Mesendoderm (in vitro differentiated cells): ENCODE results near the gene EP400.

Source experiments
- DNase-seq: peaks from one replicate; pipeline ENCODE4 v3.0.0; 2013
- H2AK5ac ChIP-seq: 2 replicates; pipeline ENCODE4 v1.6.1; 2013; ENCODE audit warnings: low read length, inconsistent platforms
- H2BK120ac ChIP-seq: 2 replicates; pipeline ENCODE4 v1.6.1; 2013; ENCODE audit warnings: low read depth, mild to moderate bottlenecking, low read length, moderate library complexity, mixed read lengths
- H2BK15ac ChIP-seq: replicated peaks from 2 replicates; pipeline ENCODE4 v1.6.1; 2013; ENCODE audit warnings: low read depth, mild to moderate bottlenecking, moderate library complexity
- H2BK5ac ChIP-seq: 2 replicates; pipeline ENCODE4 v1.6.1; 2013; ENCODE audit warnings: low read length, inconsistent platforms
- H3K18ac ChIP-seq: 2 replicates; pipeline ENCODE4 v1.6.1; 2013; ENCODE audit warnings: mild to moderate bottlenecking, low read length, mixed read lengths
- H3K23ac ChIP-seq: one replicate; pipeline ENCODE4 v1.6.1; 2013; ENCODE audit warnings: low read length
- H3K27ac ChIP-seq: 2 replicates; pipeline ENCODE4 v1.5.1; 2013; ENCODE audit warnings: low read depth, mild to moderate bottlenecking, inconsistent platforms, low read length, moderate library complexity
- H3K27me3 ChIP-seq: 2 replicates; pipeline ENCODE4 v1.6.1; 2013; ENCODE audit warnings: low read length, control low read depth, mild to moderate bottlenecking, inconsistent platforms; ENCODE audit not compliant: insufficient read depth, poor library complexity
- H3K36me3 ChIP-seq: 2 replicates; pipeline ENCODE4 v1.6.1; 2013; ENCODE audit warnings: low read length, inconsistent platforms; ENCODE audit not compliant: control insufficient read depth, insufficient read depth
- H3K4ac ChIP-seq: one replicate; pipeline ENCODE4 v1.6.1; 2013; ENCODE audit warnings: low read depth, mild to moderate bottlenecking, low read length, moderate library complexity
- H3K4me1 ChIP-seq: 2 replicates; pipeline ENCODE4 v1.6.1; 2013; ENCODE audit warnings: low read depth, low read length, inconsistent platforms; ENCODE audit not compliant: control insufficient read depth
- H3K4me2 ChIP-seq: 2 replicates; pipeline ENCODE4 v1.6.1; 2013; ENCODE audit warnings: low read length
- H3K4me3 ChIP-seq: 2 replicates; pipeline ENCODE4 v1.5.1; 2013; ENCODE audit warnings: mild to moderate bottlenecking, low read length
- H3K56ac ChIP-seq: one replicate; pipeline ENCODE4 v1.6.1; 2013; ENCODE audit warnings: low read length
- H3K79me1 ChIP-seq: 2 replicates; pipeline ENCODE4 v1.6.1; 2013; ENCODE audit warnings: low read length, inconsistent platforms
- H3K79me2 ChIP-seq: 2 replicates; pipeline ENCODE4 v1.6.1; 2013; ENCODE audit warnings: mild to moderate bottlenecking, low read length; ENCODE audit not compliant: control insufficient read depth, insufficient read depth
- H3K9ac ChIP-seq: 2 replicates; pipeline ENCODE4 v1.6.1; 2013; ENCODE audit warnings: low read length, inconsistent platforms
- H4K5ac ChIP-seq: one replicate; pipeline ENCODE4 v1.6.1; 2013; ENCODE audit warnings: low read length
- H4K8ac ChIP-seq: one replicate; pipeline ENCODE4 v1.6.1; 2013; ENCODE audit warnings: low read depth, mild to moderate bottlenecking, control low read depth, low read length, moderate library complexity
- WGBS: extraction: QIAGEN DNeasy Blood & Tissue Kit; methylation state at CpG from one replicate; pipeline ENCODE4 v1.1.7; 2013; ENCODE audit warnings: low lambda C conversion rate, missing lambda C conversion rate; ENCODE audit not compliant: insufficient coverage; ENCODE audit errors: extremely low coverage; 5-methylcytosine and 5-hydroxymethylcytosine counted together

Gene EP400

DNA sequence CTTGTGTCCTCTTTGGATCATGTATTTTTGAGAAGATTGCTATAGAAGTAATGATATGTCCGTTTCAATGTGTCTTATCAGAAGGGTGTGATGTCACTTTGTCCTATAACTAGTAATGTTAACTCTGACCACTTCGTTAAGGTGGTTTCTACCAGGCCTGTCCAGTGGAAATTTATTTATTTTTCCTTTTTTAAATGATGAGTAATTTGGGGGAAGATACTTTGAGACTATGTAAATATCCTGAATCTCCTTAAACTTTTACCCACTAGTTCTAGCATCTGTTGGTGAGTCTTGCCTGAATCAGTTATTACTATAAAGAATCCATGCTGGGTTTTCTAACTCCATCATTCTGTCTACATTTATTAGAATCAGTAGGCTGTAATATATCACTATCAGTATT, 15.3 kb downstream of the EP400 start:
- peaks cover 3% of the 10 kb centered on the region for H3K36me3 ChIP-seq
- H2BK15ac ChIP-seq, result no peak overlapping the region
- peaks cover 9% of the 10 kb centered on the region for H3K79me1 ChIP-seq
- H3K56ac ChIP-seq, result no peak overlapping the region
- no peak overlapping the region for H2AK5ac ChIP-seq
- no peak overlapping the region for H3K9ac ChIP-seq
- peaks cover 21% of the 10 kb centered on the region for H3K79me2 ChIP-seq
- H2BK5ac ChIP-seq, result no peak overlapping the region
- no peak for DNase-seq
- no peak overlapping the region for H4K8ac ChIP-seq
- H3K4ac ChIP-seq, result no peak overlapping the region
- no peak overlapping the region for H4K5ac ChIP-seq
- no peak overlapping the region for H3K23ac ChIP-seq
- no peaks in the 10 kb centered on the region for H3K27me3 ChIP-seq
- no peak overlapping the region for H3K18ac ChIP-seq
- no peak overlapping the region for H3K27ac ChIP-seq
- no CpG with 5 or more reads among the region's 2 CpGs for WGBS
- H2BK120ac ChIP-seq, result no peak overlapping the region
- no peak overlapping the region for H3K4me3 ChIP-seq
- H3K4me1 ChIP-seq, result no peaks in the 10 kb centered on the region
- no peak overlapping the region for H3K4me2 ChIP-seq

DNA sequence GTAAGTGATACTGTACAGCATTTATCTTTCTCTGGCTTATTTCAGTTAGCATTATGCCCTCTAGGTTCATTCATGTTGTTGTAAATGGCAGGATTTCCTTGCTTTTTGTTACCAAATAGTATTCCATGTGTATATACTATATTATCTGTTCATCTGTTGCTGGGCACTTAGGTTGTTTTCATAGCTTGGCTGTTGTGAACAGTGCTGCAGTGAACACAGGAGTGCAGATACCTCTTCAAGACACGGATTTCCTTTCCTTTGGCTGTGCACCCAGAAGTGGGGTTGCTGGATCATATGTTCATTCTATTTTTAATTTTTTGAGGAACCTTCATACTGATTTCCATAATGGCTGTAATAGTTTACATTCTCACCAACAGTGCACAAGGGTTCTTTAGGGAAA, 21.5 kb downstream of the EP400 start:
- H3K9ac ChIP-seq, result no peak overlapping the region
- peaks cover 13% of the 10 kb centered on the region for H3K79me1 ChIP-seq
- no peaks in the 10 kb centered on the region for H3K4me1 ChIP-seq
- no CpG with 5 or more reads among the region's 1 CpG for WGBS
- no peaks in the 10 kb centered on the region for H3K36me3 ChIP-seq
- no peak overlapping the region for H3K27ac ChIP-seq
- no peak overlapping the region for H3K56ac ChIP-seq
- H4K8ac ChIP-seq, result no peak overlapping the region
- peaks cover 23% of the 10 kb centered on the region for H3K79me2 ChIP-seq
- H3K23ac ChIP-seq, result no peak overlapping the region
- no peak for DNase-seq
- no peak overlapping the region for H3K18ac ChIP-seq
- H2AK5ac ChIP-seq, result no peak overlapping the region
- no peak overlapping the region for H3K4ac ChIP-seq
- H3K4me3 ChIP-seq, result no peak overlapping the region
- no peak overlapping the region for H4K5ac ChIP-seq
- no peak overlapping the region for H2BK5ac ChIP-seq
- no peaks in the 10 kb centered on the region for H3K27me3 ChIP-seq
- no peak overlapping the region for H2BK120ac ChIP-seq
- H3K4me2 ChIP-seq, result no peak overlapping the region
- H2BK15ac ChIP-seq, result no peak overlapping the region

DNA sequence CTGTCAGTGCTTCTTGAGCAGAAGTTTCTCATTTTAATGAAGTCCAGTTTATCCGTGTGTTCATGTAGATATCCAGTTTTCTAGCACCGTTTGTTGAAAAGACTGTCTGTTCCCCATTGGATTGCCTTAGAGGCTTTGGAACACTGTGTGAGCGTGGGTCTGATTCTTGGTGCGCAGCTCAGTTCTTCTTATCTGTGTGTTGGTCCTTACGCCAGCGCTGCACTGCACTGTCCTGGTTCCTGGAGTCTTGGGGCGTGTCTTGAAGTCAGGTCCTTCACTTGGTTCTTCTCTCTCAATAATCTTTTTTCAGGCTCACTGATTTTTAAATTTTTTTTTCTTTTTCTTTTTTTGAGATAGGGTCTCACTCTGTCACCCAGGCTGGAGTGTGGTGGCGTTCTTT, 25.5 kb downstream of the EP400 start:
- no CpG with 5 or more reads among the region's 8 CpGs for WGBS
- Histone ChIP-seq H3K9ac (no peak overlapping the region), H2BK5ac (no peak overlapping the region), H3K27ac (no peak overlapping the region), H3K79me1 (peaks cover 10% of the 10 kb centered on the region), H3K56ac (no peak overlapping the region), H3K23ac (no peak overlapping the region), H4K5ac (no peak overlapping the region), H3K4me2 (no peak overlapping the region), H3K18ac (no peak overlapping the region), H3K4me3 (no peak overlapping the region), H3K4me1 (no peaks in the 10 kb centered on the region), H4K8ac (no peak overlapping the region), H2BK15ac (no peak overlapping the region), H2BK120ac (no peak overlapping the region), H2AK5ac (no peak overlapping the region), H3K36me3 (peaks cover under 1% of the 10 kb centered on the region), H3K79me2 (peaks cover 22% of the 10 kb centered on the region), H3K27me3 (no peaks in the 10 kb centered on the region), H3K4ac (no peak overlapping the region)
- no peak for DNase-seq

GRCh38 chr12:131979606-131980005, 29.9 kb downstream of the EP400 start:
- H3K23ac ChIP-seq, result no peak overlapping the region
- H3K56ac ChIP-seq, result no peak overlapping the region
- no peak overlapping the region for H3K9ac ChIP-seq
- peaks cover 16% of the 10 kb centered on the region for H3K79me2 ChIP-seq
- no peak overlapping the region for H3K4me2 ChIP-seq
- peaks cover 7% of the 10 kb centered on the region for H3K36me3 ChIP-seq
- H2AK5ac ChIP-seq, result no peak overlapping the region
- no peak overlapping the region for H3K18ac ChIP-seq
- no peak for DNase-seq
- no peak overlapping the region for H2BK120ac ChIP-seq
- no peak overlapping the region for H3K27ac ChIP-seq
- H3K27me3 ChIP-seq, result no peaks in the 10 kb centered on the region
- H4K8ac ChIP-seq, result no peak overlapping the region
- H3K79me1 ChIP-seq, result peaks cover 6% of the 10 kb centered on the region
- H4K5ac ChIP-seq, result no peak overlapping the region
- H3K4ac ChIP-seq, result no peak overlapping the region
- H3K4me3 ChIP-seq, result no peak overlapping the region
- H3K4me1 ChIP-seq, result no peaks in the 10 kb centered on the region
- WGBS, result no CpG with 5 or more reads among the region's 12 CpGs
- H2BK15ac ChIP-seq, result no peak overlapping the region
- H2BK5ac ChIP-seq, result no peak overlapping the region

- Histone ChIP-seq H3K36me3 (peaks cover 7% of the 10 kb centered on the region), H3K79me2 (peaks cover 13% of the 10 kb centered on the region), H3K9ac (no peak overlapping the region), H3K79me1 (peaks cover 3% of the 10 kb centered on the region), H3K4me2 (no peak overlapping the region), H3K4me1 (no peaks in the 10 kb centered on the region), H3K23ac (no peak overlapping the region), H3K18ac (no peak overlapping the region), H3K27me3 (no peaks in the 10 kb centered on the region), H2BK15ac (no peak overlapping the region), H3K56ac (no peak overlapping the region), H2AK5ac (no peak overlapping the region), H2BK5ac (no peak overlapping the region), H3K27ac (no peak overlapping the region), H4K8ac (no peak overlapping the region), H3K4ac (no peak overlapping the region), H3K4me3 (no peak overlapping the region), H2BK120ac (no peak overlapping the region), H4K5ac (no peak overlapping the region)
- DNase-seq, result no peak
- WGBS, result no CpG with 5 or more reads among the region's 3 CpGs
Observed at GRCh38 chr12:131980263-131980662, 30.5 kb downstream of the EP400 start.

GRCh38 chr12:131981388-131981787, 31.6 kb downstream of the EP400 start:
- no peak for DNase-seq

More at GRCh38 chr12:131981388-131981787, 31.6 kb downstream of the EP400 start:
- no peak overlapping the region for H2BK120ac ChIP-seq
- no peak overlapping the region for H2BK5ac ChIP-seq
- H2BK15ac ChIP-seq, result no peak overlapping the region
- no peaks in the 10 kb centered on the region for H3K4me1 ChIP-seq
- no peak overlapping the region for H2AK5ac ChIP-seq
- peaks cover 7% of the 10 kb centered on the region for H3K36me3 ChIP-seq
- no CpG with 5 or more reads among the region's 10 CpGs for WGBS
- no peak overlapping the region for H3K4ac ChIP-seq
- H4K5ac ChIP-seq, result no peak overlapping the region
- no peak overlapping the region for H3K23ac ChIP-seq
- H3K18ac ChIP-seq, result no peak overlapping the region
- peaks cover 3% of the 10 kb centered on the region for H3K79me1 ChIP-seq
- peaks cover 7% of the 10 kb centered on the region for H3K79me2 ChIP-seq
- no peaks in the 10 kb centered on the region for H3K27me3 ChIP-seq
- H3K4me3 ChIP-seq, result no peak overlapping the region
- no peak overlapping the region for H3K27ac ChIP-seq
- H4K8ac ChIP-seq, result no peak overlapping the region
- H3K9ac ChIP-seq, result no peak overlapping the region
- H3K56ac ChIP-seq, result no peak overlapping the region
- no peak overlapping the region for H3K4me2 ChIP-seq
